Measurements from ENCODE around the gene SSC5D. TPM values are rescaled to one million over a fixed set of nuclear protein-coding genes. Genes with fewer than 3 reads are reported as not detected.

SSC5D gene
- total RNA-seq, 1 donor from 2014 or later = 1.3 TPM

GRCh38 chr19:55549500-55550320 is 61.5 kb downstream of the SSC5D start:
- Mint-ChIP-seq H3K9me3 (no peaks in the 10 kb centered on the region), H3K4me3 (peak overlapping the region; percentile 68), H3K27me3 (ENCODE audit: low read depth) (peaks cover 34% of the 10 kb centered on the region), H3K27ac (ENCODE audit: unreplicated experiment) (no peak overlapping the region), H3K4me1 (peaks cover 37% of the 10 kb centered on the region), H3K36me3 (ENCODE audit: low read depth) (no peaks in the 10 kb centered on the region)
- TF ChIP-seq, protein P1, sequence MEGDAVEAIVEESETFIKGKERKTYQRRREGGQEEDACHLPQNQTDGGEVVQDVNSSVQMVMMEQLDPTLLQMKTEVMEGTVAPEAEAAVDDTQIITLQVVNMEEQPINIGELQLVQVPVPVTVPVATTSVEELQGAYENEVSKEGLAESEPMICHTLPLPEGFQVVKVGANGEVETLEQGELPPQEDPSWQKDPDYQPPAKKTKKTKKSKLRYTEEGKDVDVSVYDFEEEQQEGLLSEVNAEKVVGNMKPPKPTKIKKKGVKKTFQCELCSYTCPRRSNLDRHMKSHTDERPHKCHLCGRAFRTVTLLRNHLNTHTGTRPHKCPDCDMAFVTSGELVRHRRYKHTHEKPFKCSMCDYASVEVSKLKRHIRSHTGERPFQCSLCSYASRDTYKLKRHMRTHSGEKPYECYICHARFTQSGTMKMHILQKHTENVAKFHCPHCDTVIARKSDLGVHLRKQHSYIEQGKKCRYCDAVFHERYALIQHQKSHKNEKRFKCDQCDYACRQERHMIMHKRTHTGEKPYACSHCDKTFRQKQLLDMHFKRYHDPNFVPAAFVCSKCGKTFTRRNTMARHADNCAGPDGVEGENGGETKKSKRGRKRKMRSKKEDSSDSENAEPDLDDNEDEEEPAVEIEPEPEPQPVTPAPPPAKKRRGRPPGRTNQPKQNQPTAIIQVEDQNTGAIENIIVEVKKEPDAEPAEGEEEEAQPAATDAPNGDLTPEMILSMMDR (conservative IDR thresholded peaks at IDR 0.05) = no peak
- peak; percentile 16 for DNase-seq (ENCODE audit: low read depth, low spot score)

DNA sequence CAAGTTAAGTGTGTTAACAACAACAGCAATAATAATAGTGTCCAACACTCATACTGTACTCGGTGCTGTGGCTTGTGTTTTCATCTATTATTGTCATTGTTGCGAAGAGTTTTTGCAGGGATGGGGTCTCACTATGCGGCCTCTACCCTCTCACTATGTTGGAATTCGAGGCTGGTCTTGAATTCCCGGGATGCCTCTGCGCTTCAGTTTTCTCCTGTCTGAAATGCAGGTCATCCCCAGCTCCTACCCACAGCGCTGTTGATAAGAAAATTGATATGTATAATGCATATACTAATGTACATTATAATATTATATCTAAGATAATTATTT is 62.0 kb downstream of the SSC5D start:
- no peak overlapping the region for H3K27ac Mint-ChIP-seq (ENCODE audit: unreplicated experiment)
- peaks cover 38% of the 10 kb centered on the region for H3K4me1 Mint-ChIP-seq
- H3K36me3 Mint-ChIP-seq (ENCODE audit: low read depth) = no peaks in the 10 kb centered on the region
- TF ChIP-seq, protein P1 (conservative IDR thresholded peaks at IDR 0.05) = peak; percentile 31
- H3K4me3 Mint-ChIP-seq = peak overlapping the region; percentile 68
- DNase-seq (ENCODE audit: low read depth, low spot score) = no peak
- H3K27me3 Mint-ChIP-seq (ENCODE audit: low read depth) = peaks cover 34% of the 10 kb centered on the region
- no peaks in the 10 kb centered on the region for H3K9me3 Mint-ChIP-seq

DNA sequence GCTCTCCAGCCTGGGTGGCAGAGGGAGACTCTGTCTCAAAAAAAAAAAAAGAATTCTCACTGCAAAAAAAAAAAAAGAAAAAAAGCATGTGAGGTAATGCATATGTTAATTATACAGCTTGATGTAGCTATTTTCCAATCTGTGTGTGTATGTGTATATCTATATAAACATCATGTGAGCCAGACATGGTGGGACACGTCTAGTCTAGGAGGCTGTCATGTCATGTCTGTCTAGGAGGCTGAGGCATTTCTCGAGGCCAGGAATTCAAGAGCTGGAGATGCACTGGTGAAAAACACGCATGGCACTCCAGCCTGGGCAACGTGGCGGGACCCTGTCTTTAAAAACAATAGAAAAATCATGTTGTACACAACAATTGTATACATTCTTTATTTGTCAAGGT is 64.0 kb downstream of the SSC5D start:
- no peak overlapping the region for H3K4me3 Mint-ChIP-seq
- peaks cover 34% of the 10 kb centered on the region for H3K27me3 Mint-ChIP-seq (ENCODE audit: low read depth)
- H3K27ac Mint-ChIP-seq (ENCODE audit: unreplicated experiment) = no peak overlapping the region
- peaks cover 29% of the 10 kb centered on the region for H3K4me1 Mint-ChIP-seq
- TF ChIP-seq, protein P1 (conservative IDR thresholded peaks at IDR 0.05) = no peak
- no peaks in the 10 kb centered on the region for H3K36me3 Mint-ChIP-seq (ENCODE audit: low read depth)
- no peaks in the 10 kb centered on the region for H3K9me3 Mint-ChIP-seq
- no peak for DNase-seq (ENCODE audit: low read depth, low spot score)

DNA sequence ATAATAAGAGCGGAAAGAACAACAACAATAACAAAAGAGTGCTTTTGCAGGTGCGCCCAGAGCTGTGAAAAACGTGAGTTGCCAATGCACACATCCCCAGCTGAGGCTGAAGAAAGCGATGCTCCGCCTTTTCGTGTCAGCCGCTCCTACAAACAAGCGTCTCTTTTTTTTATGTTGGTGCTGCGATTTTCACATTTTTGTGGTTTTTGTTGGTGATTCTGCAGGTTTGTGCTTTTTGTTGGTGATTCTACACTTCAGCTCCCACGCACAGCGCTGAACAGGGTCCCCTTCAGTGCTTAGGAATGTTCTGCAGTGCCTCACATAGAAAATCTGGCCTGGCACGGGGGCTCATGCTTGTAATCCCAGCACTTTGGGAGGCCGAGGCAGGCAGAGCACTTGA is 64.4 kb downstream of the SSC5D start:
- H3K27me3 Mint-ChIP-seq (ENCODE audit: low read depth) = peaks cover 34% of the 10 kb centered on the region
- H3K9me3 Mint-ChIP-seq = no peaks in the 10 kb centered on the region
- H3K36me3 Mint-ChIP-seq (ENCODE audit: low read depth) = no peaks in the 10 kb centered on the region
- TF ChIP-seq, protein P1 (conservative IDR thresholded peaks at IDR 0.05) = no peak
- DNase-seq (ENCODE audit: low read depth, low spot score) = no peak
- H3K27ac Mint-ChIP-seq (ENCODE audit: unreplicated experiment) = no peak overlapping the region
- H3K4me1 Mint-ChIP-seq = peaks cover 29% of the 10 kb centered on the region
- no peak overlapping the region for H3K4me3 Mint-ChIP-seq

- TF ChIP-seq, protein P1 (conservative IDR thresholded peaks at IDR 0.05) = no peak
- Mint-ChIP-seq H3K27ac (ENCODE audit: unreplicated experiment) (no peak overlapping the region), H3K27me3 (ENCODE audit: low read depth) (peaks cover 34% of the 10 kb centered on the region), H3K9me3 (no peaks in the 10 kb centered on the region), H3K36me3 (ENCODE audit: low read depth) (no peaks in the 10 kb centered on the region), H3K4me3 (no peak overlapping the region), H3K4me1 (peaks cover 29% of the 10 kb centered on the region)
- no peak for DNase-seq (ENCODE audit: low read depth, low spot score)
These were observed 65.3 kb downstream of the SSC5D start for GRCh38 chr19:55553217-55554182.
